ENCODE measurements around the gene RYR2.
"Not testable (repeated sequence)": the region's sequence is repeated elsewhere in the genome, so short reads cannot be mapped to it uniquely, and the experiment has no call there.

The RYR2 gene

DNA sequence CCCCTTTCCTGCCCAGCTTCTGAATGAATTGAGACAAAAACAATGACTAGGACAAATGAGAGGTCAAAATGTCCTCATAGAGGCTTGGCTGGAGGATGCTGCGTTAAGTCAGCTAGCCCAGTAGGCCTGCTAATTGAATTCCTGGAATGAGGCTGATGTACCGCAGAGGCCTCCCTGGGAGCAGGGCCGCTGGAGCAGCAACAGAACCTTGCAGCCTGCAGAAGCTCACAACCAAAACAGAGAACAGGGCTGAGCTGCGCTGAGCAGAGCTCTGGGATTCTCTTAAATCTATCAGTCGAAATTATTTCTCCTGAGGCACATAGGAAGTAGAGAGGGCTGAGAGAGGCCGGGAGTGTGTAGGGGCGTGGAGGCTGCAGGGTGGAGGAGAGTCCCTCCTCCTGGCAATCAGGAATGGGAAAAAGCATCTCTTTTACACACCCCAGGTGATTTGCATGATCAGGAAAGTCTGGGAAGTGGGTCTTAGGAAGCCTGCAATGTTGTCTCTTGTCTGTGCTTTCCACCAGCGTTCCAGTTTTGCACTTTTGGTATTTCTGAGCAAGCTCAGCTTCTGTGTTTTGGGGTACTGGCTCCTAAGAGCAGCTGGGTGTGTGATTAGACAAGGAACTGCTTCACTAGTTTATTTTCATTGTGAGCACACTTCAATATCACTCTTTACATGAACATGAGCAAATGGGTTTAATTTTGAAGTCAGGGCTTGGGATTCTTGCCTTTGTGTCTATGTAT, 66.5 kb downstream of the RYR2 start:
- no peak for TF ChIP-seq JUND (IDR thresholded peaks at IDR 0.05; ENCODE audit: low read depth)
- no peak for DNase-seq (ENCODE audit: low read depth in 1 of 2, low spot score in 1 of 2)
- in situ Hi-C loops (cut with HindIII; ENCODE audit: low pct_unique_long_range_greater_than_20kb, low sequenced_read_pairs): no loop called here

GRCh38 chr1:237111807-237112206, 69.8 kb downstream of the RYR2 start:
- in situ Hi-C loops (cut with HindIII; ENCODE audit: low pct_unique_long_range_greater_than_20kb, low sequenced_read_pairs): no loop called here
- TF ChIP-seq JUND (IDR thresholded peaks at IDR 0.05; ENCODE audit: low read depth): no peak
- no peak for DNase-seq (ENCODE audit: low read depth in 1 of 2, low spot score in 1 of 2)

GRCh38 chr1:237112663-237113062, 70.7 kb downstream of the RYR2 start:
- no peak for TF ChIP-seq JUND (IDR thresholded peaks at IDR 0.05; ENCODE audit: low read depth)
- DNase-seq (ENCODE audit: low read depth in 1 of 2, low spot score in 1 of 2): no peak
- in situ Hi-C loops (cut with HindIII; ENCODE audit: low pct_unique_long_range_greater_than_20kb, low sequenced_read_pairs): no loop called here

- no peak for DNase-seq (ENCODE audit: low read depth in 1 of 2, low spot score in 1 of 2)
- in situ Hi-C loops (cut with HindIII; ENCODE audit: low pct_unique_long_range_greater_than_20kb, low sequenced_read_pairs): no loop called here
- no peak for TF ChIP-seq JUND (IDR thresholded peaks at IDR 0.05; ENCODE audit: low read depth)
These were observed 73.1 kb downstream of the RYR2 start for GRCh38 chr1:237115035-237115434.

GRCh38 chr1:237119091-237119490, 77.1 kb downstream of the RYR2 start:
- in situ Hi-C loops (cut with HindIII; ENCODE audit: low pct_unique_long_range_greater_than_20kb, low sequenced_read_pairs): no loop called here

GRCh38 chr1:237120683-237121082, 78.7 kb downstream of the RYR2 start:
- DNase-seq (ENCODE audit: low read depth in 1 of 2, low spot score in 1 of 2): no peak
- TF ChIP-seq JUND (IDR thresholded peaks at IDR 0.05; ENCODE audit: low read depth): no peak
- in situ Hi-C loops (cut with HindIII; ENCODE audit: low pct_unique_long_range_greater_than_20kb, low sequenced_read_pairs): no loop called here

More at GRCh38 chr1:237119091-237119490, 77.1 kb downstream of the RYR2 start:
- TF ChIP-seq JUND (IDR thresholded peaks at IDR 0.05; ENCODE audit: low read depth): no peak
- no peak for DNase-seq (ENCODE audit: low read depth in 1 of 2, low spot score in 1 of 2)

- TF ChIP-seq JUND (IDR thresholded peaks at IDR 0.05; ENCODE audit: low read depth): no peak
- DNase-seq (ENCODE audit: low read depth in 1 of 2, low spot score in 1 of 2): peak; percentile 47 to 63
- in situ Hi-C loops (cut with HindIII; ENCODE audit: low pct_unique_long_range_greater_than_20kb, low sequenced_read_pairs): no loop called here
These were observed 83.0 kb downstream of the RYR2 start for GRCh38 chr1:237124856-237125462.

DNA sequence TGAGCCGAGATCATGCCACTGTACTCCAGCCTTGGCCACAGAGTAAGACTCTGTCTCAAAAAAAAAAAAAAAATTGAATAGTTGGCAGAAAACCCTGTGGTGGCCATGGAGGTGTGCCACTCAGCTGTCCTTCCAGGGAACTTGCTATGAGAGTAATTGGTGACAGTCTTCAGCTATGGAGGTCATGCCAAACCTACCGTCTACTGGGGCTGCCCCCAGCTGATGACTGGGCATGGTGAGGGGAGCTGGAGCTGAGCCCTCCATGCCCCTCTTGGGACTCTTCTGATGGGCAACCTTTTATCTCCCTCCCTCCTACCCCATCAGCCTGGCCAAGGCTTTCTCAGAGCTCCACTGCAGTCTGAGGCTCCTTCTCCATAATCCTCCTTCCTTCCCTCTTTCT, 84.2 kb downstream of the RYR2 start:
- no peak for DNase-seq (ENCODE audit: low read depth in 1 of 2, low spot score in 1 of 2)
- in situ Hi-C loops (cut with HindIII; ENCODE audit: low pct_unique_long_range_greater_than_20kb, low sequenced_read_pairs): no loop called here
- TF ChIP-seq JUND (IDR thresholded peaks at IDR 0.05; ENCODE audit: low read depth): no peak

GRCh38 chr1:237127301-237127700, 85.3 kb downstream of the RYR2 start:
- in situ Hi-C loops (cut with HindIII; ENCODE audit: low pct_unique_long_range_greater_than_20kb, low sequenced_read_pairs); DNase-seq (ENCODE audit: low read depth in 1 of 2, low spot score in 1 of 2): not testable (repeated sequence)

DNA sequence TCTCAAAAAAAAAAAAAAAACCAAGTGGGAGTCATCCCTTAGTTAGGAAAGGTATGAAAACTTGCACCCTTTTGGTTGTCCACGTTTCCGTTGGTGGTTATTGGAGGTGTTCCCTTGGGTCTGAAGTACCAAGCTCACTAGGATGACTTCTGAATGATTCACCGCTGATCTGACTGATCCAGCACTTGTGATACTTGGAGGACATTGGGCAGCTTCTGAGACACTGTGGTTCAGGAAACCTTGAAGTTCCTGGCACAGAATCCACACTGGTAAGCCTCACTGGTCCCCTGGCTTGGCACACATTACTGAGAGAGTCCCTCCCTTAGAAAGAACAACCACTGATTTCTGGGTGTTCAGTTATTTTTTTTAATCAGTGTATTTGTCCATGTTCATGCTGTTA, 91.9 kb downstream of the RYR2 start:
- no peak for DNase-seq (ENCODE audit: low read depth in 1 of 2, low spot score in 1 of 2)
- in situ Hi-C loops (cut with HindIII; ENCODE audit: low pct_unique_long_range_greater_than_20kb, low sequenced_read_pairs): no loop called here
- no peak for TF ChIP-seq JUND (IDR thresholded peaks at IDR 0.05; ENCODE audit: low read depth)

DNA sequence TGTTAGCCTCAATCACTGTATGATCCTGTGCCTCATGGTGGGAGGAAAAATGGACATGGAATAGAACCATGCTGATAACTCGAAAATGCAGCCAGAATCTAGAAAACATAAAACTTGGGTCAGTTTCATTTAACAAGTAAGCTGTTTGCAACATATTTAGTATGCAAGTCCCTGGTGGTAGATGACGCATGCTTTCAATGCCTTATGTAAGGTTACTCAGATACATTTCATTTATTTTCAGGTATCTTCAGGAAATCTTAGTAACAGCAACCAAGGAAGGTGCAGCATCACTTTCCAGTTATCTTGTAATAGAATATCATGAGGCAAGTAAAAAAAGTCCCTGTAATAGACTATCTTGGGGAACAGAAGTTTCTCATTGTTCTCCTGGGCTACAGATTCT, 92.9 kb downstream of the RYR2 start:
- TF ChIP-seq JUND (IDR thresholded peaks at IDR 0.05; ENCODE audit: low read depth): no peak
- in situ Hi-C loops (cut with HindIII; ENCODE audit: low pct_unique_long_range_greater_than_20kb, low sequenced_read_pairs): no loop called here
- DNase-seq (ENCODE audit: low read depth in 1 of 2, low spot score in 1 of 2): no peak

GRCh38 chr1:237138551-237138950, 96.6 kb downstream of the RYR2 start:
- no peak for TF ChIP-seq JUND (IDR thresholded peaks at IDR 0.05; ENCODE audit: low read depth)
- DNase-seq (ENCODE audit: low read depth in 1 of 2, low spot score in 1 of 2): no peak
- in situ Hi-C loops (cut with HindIII; ENCODE audit: low pct_unique_long_range_greater_than_20kb, low sequenced_read_pairs): no loop called here

- in situ Hi-C loops (cut with HindIII; ENCODE audit: low pct_unique_long_range_greater_than_20kb, low sequenced_read_pairs): no loop called here
- TF ChIP-seq JUND (IDR thresholded peaks at IDR 0.05; ENCODE audit: low read depth): no peak
- no peak for DNase-seq (ENCODE audit: low read depth in 1 of 2, low spot score in 1 of 2)
These were observed 97.7 kb downstream of the RYR2 start for GRCh38 chr1:237139732-237140131.

- TF ChIP-seq JUND (IDR thresholded peaks at IDR 0.05; ENCODE audit: low read depth): no peak
- no peak for DNase-seq (ENCODE audit: low read depth in 1 of 2, low spot score in 1 of 2)
- in situ Hi-C loops (cut with HindIII; ENCODE audit: low pct_unique_long_range_greater_than_20kb, low sequenced_read_pairs): no loop called here
These were observed 99.0 kb downstream of the RYR2 start for GRCh38 chr1:237140986-237141385.
